ENCODE results near the gene MAPKAP1. TPM values are rescaled to one million over a fixed set of nuclear protein-coding genes. Genes with fewer than 3 reads are reported as not detected.

The MAPKAP1 gene
- total RNA-seq, 2 donors from 2014 or later, result 75.3 to 91.6 TPM

GRCh38 chr9:125679597-125680189, 27.3 kb downstream of the MAPKAP1 start:
- no peaks in the 10 kb centered on the region for H3K9me3 Mint-ChIP-seq
- Histone ChIP-seq H3K36me3 (ENCODE audit: control insufficient read depth, insufficient read depth, low read length) (no peaks in the 10 kb centered on the region), H3K27me3 (ENCODE audit: control insufficient read depth, insufficient read depth, low read length, poor library complexity, severe bottlenecking) (no peaks in the 10 kb centered on the region), H3K9ac (ENCODE audit: extremely low read depth, low read length, poor library complexity, severe bottlenecking) (no peak overlapping the region), H3K27ac (ENCODE audit: low read depth, low read length) (no peak overlapping the region), H3K4me3 (ENCODE audit: low read length) (no peak overlapping the region), H3K9me3 (ENCODE audit: control insufficient read depth, low read length) (no peaks in the 10 kb centered on the region), H3K4me1 (ENCODE audit: control insufficient read depth, insufficient read depth, low read length) (no peaks in the 10 kb centered on the region)
- H3K4me1 Mint-ChIP-seq, result peaks cover 25% of the 10 kb centered on the region
- peak overlapping the region; percentile 9 for H3K27ac Mint-ChIP-seq
- TF ChIP-seq CTCF (conservative IDR thresholded peaks at IDR 0.05), result no peak
- 86 to 96% methylated on average over 4 to 7 of the region's 8 CpGs for WGBS, 2 experiments (ENCODE audit: insufficient coverage in 1 of 2, insufficient read length in 1 of 2)
- H3K27me3 Mint-ChIP-seq (ENCODE audit: insufficient read depth), result no peaks in the 10 kb centered on the region
- DNase-seq, result no peak
- no peak overlapping the region for H3K4me3 Mint-ChIP-seq
- peaks cover 4% of the 10 kb centered on the region for H3K36me3 Mint-ChIP-seq (ENCODE audit: low read depth)

GRCh38 chr9:125674981-125675973, 31.7 kb downstream of the MAPKAP1 start:
- H3K27me3 Mint-ChIP-seq (ENCODE audit: insufficient read depth), result no peaks in the 10 kb centered on the region
- H3K27ac Mint-ChIP-seq, result no peak overlapping the region
- peaks cover 1% of the 10 kb centered on the region for H3K36me3 Mint-ChIP-seq (ENCODE audit: low read depth)
- Histone ChIP-seq H3K9me3 (ENCODE audit: control insufficient read depth, low read length) (no peaks in the 10 kb centered on the region), H3K27ac (ENCODE audit: low read depth, low read length) (no peak overlapping the region), H3K27me3 (ENCODE audit: control insufficient read depth, insufficient read depth, low read length, poor library complexity, severe bottlenecking) (no peaks in the 10 kb centered on the region), H3K4me1 (ENCODE audit: control insufficient read depth, insufficient read depth, low read length) (no peaks in the 10 kb centered on the region), H3K36me3 (ENCODE audit: control insufficient read depth, insufficient read depth, low read length) (peaks cover 13% of the 10 kb centered on the region), H3K9ac (ENCODE audit: extremely low read depth, low read length, poor library complexity, severe bottlenecking) (no peak overlapping the region), H3K4me3 (ENCODE audit: low read length) (no peak overlapping the region)
- WGBS, 2 experiments (ENCODE audit: insufficient coverage in 1 of 2, insufficient read length in 1 of 2), result 88 to 96% methylated on average over 1 to 3 of the region's 3 CpGs
- no peaks in the 10 kb centered on the region for H3K9me3 Mint-ChIP-seq
- DNase-seq, result no peak
- peaks cover 19% of the 10 kb centered on the region for H3K4me1 Mint-ChIP-seq
- no peak for TF ChIP-seq CTCF (conservative IDR thresholded peaks at IDR 0.05)
- H3K4me3 Mint-ChIP-seq, result no peak overlapping the region

- 93 to 94% methylated on average over 3 of the region's 3 CpGs for WGBS, 2 experiments (ENCODE audit: insufficient coverage in 1 of 2, insufficient read length in 1 of 2)
Measured at GRCh38 chr9:125672876-125673275, 34.1 kb downstream of the MAPKAP1 start.

More at GRCh38 chr9:125672876-125673275, 34.1 kb downstream of the MAPKAP1 start:
- Histone ChIP-seq H3K9ac (ENCODE audit: extremely low read depth, low read length, poor library complexity, severe bottlenecking) (no peak overlapping the region), H3K4me1 (ENCODE audit: control insufficient read depth, insufficient read depth, low read length) (no peaks in the 10 kb centered on the region), H3K4me3 (ENCODE audit: low read length) (no peak overlapping the region), H3K36me3 (ENCODE audit: control insufficient read depth, insufficient read depth, low read length) (peaks cover 20% of the 10 kb centered on the region), H3K27me3 (ENCODE audit: control insufficient read depth, insufficient read depth, low read length, poor library complexity, severe bottlenecking) (no peaks in the 10 kb centered on the region), H3K27ac (ENCODE audit: low read depth, low read length) (no peak overlapping the region), H3K9me3 (ENCODE audit: control insufficient read depth, low read length) (no peaks in the 10 kb centered on the region)
- H3K27ac Mint-ChIP-seq, result peak overlapping the region; percentile 3
- no peak overlapping the region for H3K4me3 Mint-ChIP-seq
- no peaks in the 10 kb centered on the region for H3K27me3 Mint-ChIP-seq (ENCODE audit: insufficient read depth)
- no peaks in the 10 kb centered on the region for H3K9me3 Mint-ChIP-seq
- H3K4me1 Mint-ChIP-seq, result peaks cover 14% of the 10 kb centered on the region
- no peak for TF ChIP-seq CTCF (conservative IDR thresholded peaks at IDR 0.05)
- H3K36me3 Mint-ChIP-seq (ENCODE audit: low read depth), result peaks cover 3% of the 10 kb centered on the region
- DNase-seq, result no peak
